ENCODE results near the gene ZFP36L1.

The ZFP36L1 gene

DNA sequence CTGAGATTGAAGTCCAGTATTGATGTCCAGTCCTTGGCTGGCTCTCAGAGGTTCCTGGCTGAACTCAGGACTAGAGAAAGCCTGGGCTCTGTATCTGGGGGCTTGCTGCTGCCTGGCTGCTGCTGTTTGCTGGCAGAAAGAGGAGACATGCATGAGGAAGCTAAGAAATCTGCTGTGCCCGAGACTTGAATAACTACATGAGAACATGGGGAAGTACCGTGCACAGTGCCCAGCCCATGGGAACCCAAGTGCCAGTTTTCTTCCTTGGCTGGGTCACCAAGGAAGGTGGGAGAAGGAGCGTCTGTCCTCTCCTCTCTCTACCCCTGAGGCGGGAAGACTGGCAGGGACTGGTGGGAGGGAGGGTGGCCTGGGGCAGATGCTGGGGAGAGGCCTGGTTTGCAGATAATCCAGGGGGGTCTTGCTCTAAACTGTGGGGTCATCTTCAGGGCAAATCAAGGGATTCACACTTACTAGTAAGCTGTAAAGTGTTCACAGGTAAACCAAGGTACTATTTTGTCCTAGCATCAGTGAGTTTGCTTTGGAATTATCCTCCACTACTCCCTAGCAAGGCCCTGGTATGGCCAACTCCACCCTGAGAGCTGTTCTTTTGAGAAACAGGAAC, 13.8 kb upstream of the ZFP36L1 start:
- no peak overlapping the region for H3K27ac ChIP-seq
- no peaks in the 10 kb centered on the region; the same call in 1 of the 2 replicates for H3K36me3 ChIP-seq (ENCODE audit: insufficient read depth, low read length)
- TF ChIP-seq EZH2 (IDR thresholded peaks at IDR 0.05): no peak
- TF ChIP-seq POLR2AphosphoS5 (IDR thresholded peaks at IDR 0.05; ENCODE audit: borderline replicate concordance, low read depth, low read length): no peak
- TF ChIP-seq FOXP2 (optimal IDR thresholded peaks at IDR 0.05; ENCODE audit: control extremely low read depth, extremely low read length, insufficient read depth): no peak
- H3K9ac ChIP-seq (ENCODE audit: insufficient read length): no peak overlapping the region
- no peak for DNase-seq (ENCODE audit: low read depth, low spot score)
- peaks cover 6% of the 10 kb centered on the region for H3K9me3 ChIP-seq (ENCODE audit: low read depth, low read length)
- no peak overlapping the region for H3K4me3 ChIP-seq

DNA sequence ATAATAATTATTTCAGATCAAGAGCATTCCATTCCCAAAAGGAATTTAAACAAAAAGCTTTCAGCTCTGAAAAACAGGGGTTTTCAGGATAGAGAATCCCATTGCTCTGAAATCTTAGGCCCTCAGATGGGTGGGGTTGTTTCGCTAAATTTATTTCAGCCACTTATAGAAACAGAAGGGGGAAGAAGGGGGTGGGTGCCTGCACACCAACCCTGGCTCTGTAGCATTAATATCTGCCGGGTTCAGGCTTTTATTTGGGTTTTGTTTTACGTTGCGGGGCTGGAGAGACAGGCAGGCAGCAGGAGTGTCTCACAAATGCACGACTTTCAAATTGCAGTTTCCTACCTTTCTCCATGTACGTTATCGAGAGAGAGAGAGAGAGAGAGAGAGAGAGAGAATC, 12.5 kb upstream of the ZFP36L1 start:
- no peak overlapping the region for H3K27ac ChIP-seq
- H3K9ac ChIP-seq (ENCODE audit: insufficient read length): no peak overlapping the region
- peaks cover 6% of the 10 kb centered on the region for H3K9me3 ChIP-seq (ENCODE audit: low read depth, low read length)
- DNase-seq (ENCODE audit: low read depth, low spot score): no peak
- H3K4me3 ChIP-seq: no peak overlapping the region
- TF ChIP-seq POLR2AphosphoS5 (IDR thresholded peaks at IDR 0.05; ENCODE audit: borderline replicate concordance, low read depth, low read length): no peak
- no peak for TF ChIP-seq FOXP2 (optimal IDR thresholded peaks at IDR 0.05; ENCODE audit: control extremely low read depth, extremely low read length, insufficient read depth)
- TF ChIP-seq EZH2 (IDR thresholded peaks at IDR 0.05): no peak
- no peaks in the 10 kb centered on the region; the same call in 1 of the 2 replicates for H3K36me3 ChIP-seq (ENCODE audit: insufficient read depth, low read length)

DNA sequence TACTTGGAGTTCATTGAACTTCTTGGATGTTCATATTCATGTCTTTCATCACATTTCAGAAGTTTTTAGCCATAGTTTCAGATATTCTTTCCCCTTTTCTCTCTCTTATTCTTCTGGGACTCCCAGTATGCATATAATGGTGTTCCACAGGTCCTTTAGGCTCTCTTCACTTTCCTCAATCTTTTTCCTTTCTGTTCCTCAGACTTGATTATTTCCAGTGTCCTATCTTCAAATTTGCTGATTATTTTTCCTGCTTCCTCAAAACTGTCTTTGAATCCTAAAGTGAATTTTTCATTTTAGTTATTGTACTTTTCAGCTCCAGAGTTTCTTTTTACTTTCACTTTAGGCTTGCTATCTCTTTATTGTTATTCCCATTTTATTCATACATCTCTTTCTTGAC, 8.8 kb upstream of the ZFP36L1 start:
- Histone ChIP-seq H3K4me3 (no peak overlapping the region), H3K36me3 (ENCODE audit: insufficient read depth, low read length) (no peaks in the 10 kb centered on the region; the same call in 1 of the 2 replicates), H3K27ac (no peak overlapping the region), H3K9ac (ENCODE audit: insufficient read length) (no peak overlapping the region), H3K9me3 (ENCODE audit: low read depth, low read length) (peaks cover 6% of the 10 kb centered on the region)
- no peak for DNase-seq (ENCODE audit: low read depth, low spot score)
- TF ChIP-seq POLR2AphosphoS5 (IDR thresholded peaks at IDR 0.05; ENCODE audit: borderline replicate concordance, low read depth, low read length) (no peak), EZH2 (IDR thresholded peaks at IDR 0.05) (no peak), FOXP2 (optimal IDR thresholded peaks at IDR 0.05; ENCODE audit: control extremely low read depth, extremely low read length, insufficient read depth) (no peak)

DNA sequence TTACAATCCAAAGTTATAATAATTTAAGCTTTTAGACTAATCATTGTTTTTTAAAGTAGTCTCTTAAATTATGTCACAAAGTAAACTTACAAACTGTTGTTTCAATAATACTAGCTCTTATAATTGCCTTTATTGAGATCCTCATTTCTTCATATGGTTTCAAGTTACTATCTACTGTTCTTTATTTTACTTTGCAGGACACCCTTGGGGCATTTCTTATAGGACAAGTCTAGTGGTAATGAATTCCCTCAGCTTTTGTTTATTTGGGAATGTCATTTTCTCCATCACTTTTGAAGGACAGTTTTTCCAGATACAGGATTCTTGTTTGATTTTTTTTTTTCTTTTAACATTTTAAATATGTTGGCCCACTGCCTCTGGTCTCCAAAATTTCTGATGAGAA, 8.1 kb upstream of the ZFP36L1 start:
- no peak for TF ChIP-seq POLR2AphosphoS5 (IDR thresholded peaks at IDR 0.05; ENCODE audit: borderline replicate concordance, low read depth, low read length)
- no peak overlapping the region for H3K27ac ChIP-seq

DNA sequence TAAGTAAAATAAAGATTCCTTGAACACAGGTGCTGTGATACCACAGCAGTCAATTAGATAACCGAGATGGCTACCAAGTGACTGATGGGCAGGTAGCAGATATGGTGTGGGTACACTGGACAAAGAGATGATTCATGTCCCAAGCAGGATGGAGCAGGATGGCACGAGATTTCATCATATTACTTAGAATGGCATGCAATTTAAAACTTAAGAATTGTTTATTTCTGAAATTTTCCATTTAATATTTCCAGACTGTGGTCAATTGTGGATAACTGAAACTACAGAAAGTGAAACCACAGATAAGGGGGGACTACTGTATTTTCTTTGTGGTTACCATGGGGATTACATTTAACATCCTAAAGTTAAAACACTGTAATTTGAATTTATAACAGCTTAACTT, 7.5 kb upstream of the ZFP36L1 start:
- peaks cover 6% of the 10 kb centered on the region for H3K9me3 ChIP-seq (ENCODE audit: low read depth, low read length)
- H3K4me3 ChIP-seq: no peak overlapping the region
- TF ChIP-seq FOXP2 (optimal IDR thresholded peaks at IDR 0.05; ENCODE audit: control extremely low read depth, extremely low read length, insufficient read depth) (no peak), POLR2AphosphoS5 (IDR thresholded peaks at IDR 0.05; ENCODE audit: borderline replicate concordance, low read depth, low read length) (no peak), EZH2 (IDR thresholded peaks at IDR 0.05) (no peak)
- no peak overlapping the region for H3K27ac ChIP-seq
- H3K36me3 ChIP-seq (ENCODE audit: insufficient read depth, low read length): no peaks in the 10 kb centered on the region; the same call in 1 of the 2 replicates
- H3K9ac ChIP-seq (ENCODE audit: insufficient read length): no peak overlapping the region
- no peak for DNase-seq (ENCODE audit: low read depth, low spot score)

More for the DNA sequence above, 8.1 kb upstream of the ZFP36L1 start:
- Histone ChIP-seq H3K9me3 (ENCODE audit: low read depth, low read length) (peaks cover 6% of the 10 kb centered on the region), H3K36me3 (ENCODE audit: insufficient read depth, low read length) (no peaks in the 10 kb centered on the region; the same call in 1 of the 2 replicates), H3K4me3 (no peak overlapping the region), H3K9ac (ENCODE audit: insufficient read length) (no peak overlapping the region)
- DNase-seq (ENCODE audit: low read depth, low spot score): no peak

DNA sequence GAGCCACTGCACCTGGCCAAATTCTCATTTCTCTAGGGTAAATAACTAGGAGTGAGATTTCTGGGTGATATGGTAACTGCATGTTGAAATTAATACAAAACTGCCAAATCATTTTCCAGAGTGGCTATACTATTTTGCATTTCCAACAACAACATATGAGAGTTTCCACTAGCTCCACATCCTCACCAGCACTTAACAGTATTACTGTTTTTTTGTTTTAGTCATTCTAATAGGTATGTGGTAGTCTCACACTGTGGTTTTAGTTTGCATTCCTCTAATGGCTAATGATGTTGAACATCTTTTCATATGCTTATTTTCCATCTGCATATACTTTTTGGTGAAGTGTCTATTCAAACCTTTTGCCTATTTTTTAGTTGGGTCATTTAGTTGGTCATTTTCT, 5.8 kb upstream of the ZFP36L1 start:
- Histone ChIP-seq H3K9ac (ENCODE audit: insufficient read length) (no peak overlapping the region), H3K9me3 (ENCODE audit: low read depth, low read length) (peaks cover 6% of the 10 kb centered on the region), H3K27ac (no peak overlapping the region), H3K4me3 (no peak overlapping the region), H3K36me3 (ENCODE audit: insufficient read depth, low read length) (no peaks in the 10 kb centered on the region; the same call in 1 of the 2 replicates)
- no peak for DNase-seq (ENCODE audit: low read depth, low spot score)
- TF ChIP-seq FOXP2 (optimal IDR thresholded peaks at IDR 0.05; ENCODE audit: control extremely low read depth, extremely low read length, insufficient read depth): no peak
- TF ChIP-seq EZH2 (IDR thresholded peaks at IDR 0.05): no peak
- TF ChIP-seq POLR2AphosphoS5 (IDR thresholded peaks at IDR 0.05; ENCODE audit: borderline replicate concordance, low read depth, low read length): no peak

DNA sequence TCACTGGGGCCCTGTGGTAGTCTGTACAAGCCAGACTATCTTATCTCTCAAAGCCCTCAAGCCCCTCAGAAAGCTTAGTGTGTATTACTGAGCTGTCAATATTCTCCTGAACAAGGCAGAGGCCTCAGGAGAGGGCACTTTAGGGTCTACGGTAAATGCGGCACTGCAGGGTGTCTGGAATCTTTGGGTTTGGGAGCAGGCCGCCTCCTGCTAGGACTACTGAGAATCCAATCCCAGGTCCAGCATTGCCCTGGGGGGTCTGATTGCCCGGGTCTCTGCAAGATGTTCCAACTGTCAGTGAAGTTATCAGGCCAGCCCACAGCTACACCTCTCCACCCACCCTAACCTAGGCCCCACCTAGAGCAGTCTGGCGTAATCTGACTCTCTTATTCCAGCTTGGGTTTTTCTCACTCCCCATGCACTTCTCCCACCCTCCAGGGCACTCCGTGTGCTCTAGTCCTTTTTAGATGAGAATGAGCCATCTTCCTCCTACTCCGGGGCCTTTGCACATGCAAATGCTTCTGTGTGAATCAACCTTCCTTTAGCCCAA, 4.3 kb upstream of the ZFP36L1 start:
- H3K27ac ChIP-seq: peak overlapping the region; percentile 45; the same call in 1 of the 2 replicates
- H3K9ac ChIP-seq (ENCODE audit: insufficient read length): no peak overlapping the region

DNA sequence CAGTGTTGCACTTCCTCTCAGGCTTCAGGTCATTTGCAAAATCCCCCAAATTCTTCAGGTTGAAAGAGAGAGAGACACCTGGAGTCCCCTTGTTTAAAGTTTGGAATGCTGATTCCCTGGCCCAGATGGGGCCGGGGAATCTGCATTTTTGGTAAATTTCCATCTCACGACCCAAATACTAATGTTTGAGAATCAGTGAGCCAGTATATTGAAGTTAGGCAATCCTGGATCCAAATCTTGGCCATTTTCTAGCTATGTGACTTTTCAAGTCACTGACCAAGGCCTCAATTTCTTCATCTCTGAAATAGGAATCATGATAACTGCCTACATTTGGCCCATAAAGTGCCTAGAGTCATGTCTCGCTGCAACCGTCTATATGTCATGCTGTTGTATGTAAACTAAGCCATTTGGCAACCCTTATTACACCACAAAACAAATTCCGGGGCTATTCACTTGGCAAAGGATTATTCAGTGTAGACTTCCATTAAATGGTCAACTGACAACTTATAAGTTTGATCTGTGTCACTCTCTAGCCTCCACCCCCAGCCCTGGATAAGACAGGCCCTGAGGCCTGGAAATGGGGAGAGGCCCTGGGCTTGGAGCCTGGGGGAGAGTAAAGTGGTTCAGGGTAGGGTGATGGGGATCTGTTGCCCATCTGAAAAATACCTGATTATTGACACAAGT, 3.7 kb upstream of the ZFP36L1 start:
- H3K4me3 ChIP-seq: no peak overlapping the region
- H3K9me3 ChIP-seq (ENCODE audit: low read depth, low read length): no peaks in the 10 kb centered on the region
- peaks cover 2% of the 10 kb centered on the region; the same call in 1 of the 2 replicates for H3K36me3 ChIP-seq (ENCODE audit: insufficient read depth, low read length)
- no peak for TF ChIP-seq EZH2 (IDR thresholded peaks at IDR 0.05)
- TF ChIP-seq FOXP2 (optimal IDR thresholded peaks at IDR 0.05; ENCODE audit: control extremely low read depth, extremely low read length, insufficient read depth): no peak
- no peak for TF ChIP-seq POLR2AphosphoS5 (IDR thresholded peaks at IDR 0.05; ENCODE audit: borderline replicate concordance, low read depth, low read length)
- no peak for DNase-seq (ENCODE audit: low read depth, low spot score)
- no peak overlapping the region for H3K9ac ChIP-seq (ENCODE audit: insufficient read length)
- H3K27ac ChIP-seq: peak overlapping the region; percentile 45; the same call in 1 of the 2 replicates

More for the DNA sequence above, 4.3 kb upstream of the ZFP36L1 start:
- TF ChIP-seq EZH2 (IDR thresholded peaks at IDR 0.05) (no peak), FOXP2 (optimal IDR thresholded peaks at IDR 0.05; ENCODE audit: control extremely low read depth, extremely low read length, insufficient read depth) (no peak), POLR2AphosphoS5 (IDR thresholded peaks at IDR 0.05; ENCODE audit: borderline replicate concordance, low read depth, low read length) (no peak)
- Histone ChIP-seq H3K4me3 (no peak overlapping the region), H3K36me3 (ENCODE audit: insufficient read depth, low read length) (no peaks in the 10 kb centered on the region; the same call in 1 of the 2 replicates), H3K9me3 (ENCODE audit: low read depth, low read length) (peaks cover 6% of the 10 kb centered on the region)
- DNase-seq (ENCODE audit: low read depth, low spot score): no peak

Measured in SK-N-MC (cell line).